OCI-LY7 (cell line): ENCODE measurements around the gene NPIPB8. TPM values are rescaled to one million over a fixed set of nuclear protein-coding genes. Genes with fewer than 3 reads are reported as not detected.
"Not testable (repeated sequence)": the region's sequence is repeated elsewhere in the genome, so short reads cannot be mapped to it uniquely, and the experiment has no call there.

ENCODE experiments used
- BruUV-seq: library from RNA; stranded (reverse); fragments of 400-500 nt; replicated peaks from 2 replicates; lab custom pipeline; 2021; lab: Mats Ljungman, UMichigan
- CTCF ChIA-PET: fragments of 300-600 bp; sonication (Branson Sonifier 250); formaldehyde crosslinking; loops from one replicate; lab custom pipeline; 2022; ENCODE audit warnings: antibody characterized with exemption; ENCODE audit not compliant: unreplicated experiment; lab: Charles Lee
- POLR2A ChIA-PET: fragments of 300-600 bp; sonication (Branson Sonifier 250); formaldehyde crosslinking; loops from one replicate; lab custom pipeline; 2022; ENCODE audit warnings: antibody characterized with exemption; lab: Charles Lee
- DNase-seq: peaks from one replicate; pipeline ENCODE4 v3.0.0-alpha.2; 2015; ENCODE audit warnings: low spot score
- H2AFZ ChIP-seq: fragments of 200-600 bp; sonication (generic), shearing (Covaris generic); 2 replicates; pipeline ENCODE4 v1.6.1; 2014; ENCODE audit warnings: mild to moderate bottlenecking, antibody characterized with exemption, low read length, moderate library complexity
- H3K27ac ChIP-seq: fragments of 200-600 bp; sonication (generic); 2 replicates; pipeline ENCODE4 v1.5.1; 2014; ENCODE audit warnings: mixed run types, low read depth, mild to moderate bottlenecking, moderate library complexity, low read length, inconsistent platforms; ENCODE audit not compliant: poor library complexity, severe bottlenecking
- H3K36me3 ChIP-seq: fragments of 200-600 bp; sonication (generic); 2 replicates; pipeline ENCODE4 v1.6.1; 2014; ENCODE audit warnings: mild to moderate bottlenecking, antibody characterized with exemption, low read length, moderate library complexity, mixed read lengths; ENCODE audit not compliant: insufficient read depth
- H3K4me1 ChIP-seq: fragments of 200-600 bp; sonication (generic); 2 replicates; pipeline ENCODE4 v1.5.1; 2014; ENCODE audit warnings: mild to moderate bottlenecking, low read length; ENCODE audit not compliant: insufficient read depth, poor library complexity, severe bottlenecking
- H3K4me2 ChIP-seq: fragments of 200-600 bp; sonication (generic); 2 replicates; pipeline ENCODE4 v1.6.1; 2014; ENCODE audit warnings: mild to moderate bottlenecking, low read length
- H3K4me3 ChIP-seq: fragments of 200-600 bp; sonication (generic); 2 replicates; pipeline ENCODE4 v1.5.1; 2014; ENCODE audit warnings: mild to moderate bottlenecking, low read depth, low read length; ENCODE audit not compliant: poor library complexity, severe bottlenecking
- H3K79me2 ChIP-seq: fragments of 200-600 bp; sonication (generic); 2 replicates; pipeline ENCODE4 v1.6.1; 2016; ENCODE audit warnings: low read depth, mild to moderate bottlenecking, low read length, moderate library complexity, mixed read lengths; ENCODE audit not compliant: insufficient read depth
- H3K9me2 ChIP-seq: fragments of 200-600 bp; sonication (generic); 2 replicates; pipeline ENCODE4 v1.6.1; 2016; ENCODE audit warnings: mild to moderate bottlenecking, low read length, mixed read lengths; ENCODE audit not compliant: insufficient read depth
- H3K9me3 ChIP-seq: fragments of 200-600 bp; sonication (generic); 2 replicates; pipeline ENCODE4 v1.6.1; 2014; ENCODE audit warnings: mild to moderate bottlenecking, mixed run types, low read length, mixed read lengths
- H4K20me1 ChIP-seq: fragments of 200-600 bp; sonication (generic); 2 replicates; pipeline ENCODE4 v1.6.1; 2014; ENCODE audit warnings: mild to moderate bottlenecking, antibody characterized with exemption, low read length, moderate library complexity, mixed read lengths; ENCODE audit not compliant: insufficient read depth
- CTCF ChIP-seq: fragments of 200-600 bp; sonication (generic); conservative IDR thresholded peaks from 2 replicates; pipeline ENCODE4 v1.5.1; 2014; ENCODE audit warnings: mild to moderate bottlenecking, antibody characterized with exemption, low read length, moderate library complexity, mixed read lengths
- EZH2phosphoT487 ChIP-seq: fragments of 200-600 bp; sonication (generic); IDR thresholded peaks from 2 replicates; pipeline ENCODE4 v1.6.1; 2018; ENCODE audit warnings: low read depth, borderline replicate concordance, mild to moderate bottlenecking, mixed run types, antibody characterized with exemption, low read length, moderate library complexity, mixed read lengths
- intact Hi-C: fragments of 100-400 bp; cut with micrococcal nuclease; formaldehyde crosslinking; loops from one replicate; pipeline ENCODE4 v1.10.0; 2022; ENCODE audit not compliant: unreplicated experiment
- total RNA-seq, 2 experiments: library from RNA; depleted of rRNA in 1 of 2; stranded (reverse); fragments of >200 nt in 1 of 2; shearing (Covaris generic) in 1 of 2; gene quantifications; 2 replicates each; pipeline ENCODE4 v1.2.3, GENCODE V29; 2014 to 2022

Gene NPIPB8
- total RNA-seq, 2 experiments from 2014 or later = 0.50 to 1.6 TPM

GRCh38 chr16:28616636-28617035 lies 21.2 kb upstream of the NPIPB8 start:
- H3K9me3 ChIP-seq = no peaks in the 10 kb centered on the region
- intact Hi-C loops = loop anchor here (5.0 kb wide), 1 partner anchor 64 kb away; the partner anchor contains the start of gene SGF29
- no peak overlapping the region for H3K4me3 ChIP-seq
- no TSS peak for BruUV-seq
- peaks cover 45% of the 10 kb centered on the region for H3K79me2 ChIP-seq
- no peak for DNase-seq
- H3K4me2 ChIP-seq = no peak overlapping the region
- POLR2A ChIA-PET = interaction anchor here (0.6 kb wide), 3 partner anchors 20 to 1190 kb away, joined by 3 read pairs; no protein-coding TSS in a partner anchor
- no peaks in the 10 kb centered on the region for H4K20me1 ChIP-seq
- no peak for TF ChIP-seq EZH2phosphoT487
- TF ChIP-seq CTCF = no peak
- peaks cover 58% of the 10 kb centered on the region for H3K4me1 ChIP-seq
- H2AFZ ChIP-seq = no peak overlapping the region
- peaks cover 41% of the 10 kb centered on the region for H3K36me3 ChIP-seq
- peak overlapping the region; percentile 72 for H3K27ac ChIP-seq
- no peaks in the 10 kb centered on the region for H3K9me2 ChIP-seq
- CTCF ChIA-PET = no interaction called here

GRCh38 chr16:28617874-28618273 lies 20.0 kb upstream of the NPIPB8 start:
- peaks cover 41% of the 10 kb centered on the region for H3K36me3 ChIP-seq
- H4K20me1 ChIP-seq = no peaks in the 10 kb centered on the region
- H3K9me2 ChIP-seq = no peaks in the 10 kb centered on the region
- H3K27ac ChIP-seq = peak overlapping the region; percentile 72
- peak; percentile 79 for DNase-seq
- H3K79me2 ChIP-seq = peaks cover 57% of the 10 kb centered on the region
- no peak for TF ChIP-seq EZH2phosphoT487
- no peak for TF ChIP-seq CTCF
- H3K4me2 ChIP-seq = peak overlapping the region; percentile 40
- H3K4me3 ChIP-seq = peak overlapping the region; percentile 37
- H2AFZ ChIP-seq = no peak overlapping the region
- BruUV-seq = no TSS peak
- peaks cover 62% of the 10 kb centered on the region for H3K4me1 ChIP-seq
- intact Hi-C loops = loop anchor here (5.0 kb wide), 1 partner anchor 66 kb away; the partner anchor contains the start of gene SGF29
- no peaks in the 10 kb centered on the region for H3K9me3 ChIP-seq
- ChIA-PET CTCF (no interaction called here), POLR2A (interaction anchor here (0.6 kb wide), 1 partner anchor 381 kb away, joined by 3 read pairs; no protein-coding TSS in a partner anchor)

- intact Hi-C loops, DNase-seq, CTCF ChIA-PET, H3K27ac ChIP-seq, H3K4me3 ChIP-seq, BruUV-seq, H4K20me1 ChIP-seq, H2AFZ ChIP-seq, H3K9me2 ChIP-seq, H3K9me3 ChIP-seq: not testable (repeated sequence)
- POLR2A ChIA-PET = interaction anchor here (0.7 to 1.0 kb wide), 2 partner anchors 222 to 1310 kb away, joined by 3 to 4 read pairs; no protein-coding TSS in a partner anchor
- H3K79me2 ChIP-seq = peaks cover 62% of the 10 kb centered on the region
- peak overlapping the region; percentile 17; the same call in 1 of the 2 replicates for H3K4me2 ChIP-seq
- H3K36me3 ChIP-seq = peaks cover 41% of the 10 kb centered on the region
- H3K4me1 ChIP-seq = peaks cover 68% of the 10 kb centered on the region
These were observed 17.5 kb upstream of the NPIPB8 start for GRCh38 chr16:28620316-28620715.
